Fibroblast of pulmonary artery (primary cell): ENCODE measurements around the gene CADM1.

Experiments used
- DNase-seq: peaks from one replicate; pipeline ENCODE4 v3.0.0-alpha.2; 2010; ENCODE audit warnings: low read depth
- H3K4me3 ChIP-seq: replicated peaks from 2 replicates; pipeline ENCODE4 v1.5.1; 2011; ENCODE audit warnings: low read depth, mild to moderate bottlenecking, control low read depth, low read length, moderate library complexity
- TF ChIP-seq, protein P1 (sequence below): IDR thresholded peaks from 2 replicates; pipeline ENCODE4 v1.5.1; 2011; ENCODE audit warnings: mild to moderate bottlenecking, control low read depth, low read length, inconsistent platforms; ENCODE audit errors: missing control alignments

Gene CADM1

DNA sequence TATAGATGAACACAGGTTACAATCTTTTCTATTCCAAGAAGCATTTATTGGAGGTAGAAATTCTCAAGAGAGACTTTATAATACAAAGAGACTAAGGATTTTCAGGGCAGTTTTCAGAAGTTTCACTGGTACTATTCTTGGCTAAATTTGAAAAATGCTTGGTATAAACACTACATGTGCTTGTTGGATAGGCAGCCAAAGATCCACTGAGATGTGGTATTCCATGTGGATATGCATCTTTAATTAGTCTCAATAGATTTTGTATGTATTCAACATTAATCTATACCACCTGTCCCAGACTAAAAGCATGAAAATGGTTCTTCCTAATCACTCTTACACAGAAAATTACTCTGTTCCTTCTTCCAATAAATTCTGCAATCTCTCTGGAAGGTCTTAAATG, 232.6 kb downstream of the CADM1 start:
- no peak for DNase-seq
- H3K4me3 ChIP-seq, result no peak overlapping the region
- TF ChIP-seq, protein P1, sequence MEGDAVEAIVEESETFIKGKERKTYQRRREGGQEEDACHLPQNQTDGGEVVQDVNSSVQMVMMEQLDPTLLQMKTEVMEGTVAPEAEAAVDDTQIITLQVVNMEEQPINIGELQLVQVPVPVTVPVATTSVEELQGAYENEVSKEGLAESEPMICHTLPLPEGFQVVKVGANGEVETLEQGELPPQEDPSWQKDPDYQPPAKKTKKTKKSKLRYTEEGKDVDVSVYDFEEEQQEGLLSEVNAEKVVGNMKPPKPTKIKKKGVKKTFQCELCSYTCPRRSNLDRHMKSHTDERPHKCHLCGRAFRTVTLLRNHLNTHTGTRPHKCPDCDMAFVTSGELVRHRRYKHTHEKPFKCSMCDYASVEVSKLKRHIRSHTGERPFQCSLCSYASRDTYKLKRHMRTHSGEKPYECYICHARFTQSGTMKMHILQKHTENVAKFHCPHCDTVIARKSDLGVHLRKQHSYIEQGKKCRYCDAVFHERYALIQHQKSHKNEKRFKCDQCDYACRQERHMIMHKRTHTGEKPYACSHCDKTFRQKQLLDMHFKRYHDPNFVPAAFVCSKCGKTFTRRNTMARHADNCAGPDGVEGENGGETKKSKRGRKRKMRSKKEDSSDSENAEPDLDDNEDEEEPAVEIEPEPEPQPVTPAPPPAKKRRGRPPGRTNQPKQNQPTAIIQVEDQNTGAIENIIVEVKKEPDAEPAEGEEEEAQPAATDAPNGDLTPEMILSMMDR, result no peak

DNA sequence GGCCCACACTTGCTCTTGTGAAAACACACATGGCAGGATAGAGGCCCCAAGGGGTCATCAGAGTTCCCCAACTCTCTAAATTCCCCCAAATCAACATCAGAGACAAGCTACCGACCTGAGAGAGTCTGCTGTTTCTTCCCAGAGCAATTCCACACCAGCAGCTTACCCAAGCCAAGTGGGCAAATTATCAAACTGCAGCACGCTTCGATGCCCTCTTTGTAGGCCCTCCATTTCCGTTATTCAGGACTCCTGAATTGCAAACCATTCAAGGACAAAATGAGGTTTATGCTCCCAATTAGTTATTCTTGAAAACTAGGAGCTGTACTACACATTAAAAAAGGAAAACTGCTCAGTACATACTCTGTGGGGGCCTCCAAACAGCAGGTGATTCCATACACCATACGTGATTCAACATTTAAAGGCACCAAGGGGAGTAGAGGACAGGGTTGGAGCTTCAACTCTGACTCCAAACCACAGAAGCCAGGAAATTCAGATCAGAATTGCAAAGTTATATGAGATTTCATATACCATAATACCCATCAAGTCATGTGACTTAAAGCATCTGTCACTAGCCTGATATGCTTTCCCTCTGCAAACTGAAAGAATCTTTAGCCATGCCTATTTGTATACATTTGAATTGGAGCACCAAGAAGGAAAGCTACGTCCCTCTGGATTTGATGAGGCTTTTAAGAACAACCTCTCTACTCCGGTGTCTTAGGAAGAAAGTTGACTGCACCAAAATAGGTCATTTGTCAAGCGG, 234.8 kb downstream of the CADM1 start:
- H3K4me3 ChIP-seq, result no peak overlapping the region
- no peak for DNase-seq
- TF ChIP-seq, protein P1, result no peak

DNA sequence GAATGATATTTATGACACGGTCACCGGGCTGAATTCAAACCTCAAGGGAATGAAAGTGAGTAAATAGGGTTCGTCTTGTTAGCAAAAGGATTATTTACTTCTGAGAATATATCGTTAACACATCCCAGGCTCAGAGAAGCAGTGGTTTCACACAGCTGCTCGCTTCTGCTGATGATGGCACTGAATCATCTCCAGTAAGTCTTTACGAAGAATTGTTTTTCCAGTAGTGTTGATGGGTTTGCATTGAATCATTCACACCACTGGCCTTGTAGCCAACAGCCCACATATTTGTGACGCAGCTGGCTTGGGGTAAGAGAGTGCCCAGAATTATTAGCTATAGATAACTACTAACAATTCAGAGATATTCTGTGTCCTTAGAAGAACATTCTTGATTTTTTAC, 236.3 kb downstream of the CADM1 start:
- no peak for DNase-seq

DNA sequence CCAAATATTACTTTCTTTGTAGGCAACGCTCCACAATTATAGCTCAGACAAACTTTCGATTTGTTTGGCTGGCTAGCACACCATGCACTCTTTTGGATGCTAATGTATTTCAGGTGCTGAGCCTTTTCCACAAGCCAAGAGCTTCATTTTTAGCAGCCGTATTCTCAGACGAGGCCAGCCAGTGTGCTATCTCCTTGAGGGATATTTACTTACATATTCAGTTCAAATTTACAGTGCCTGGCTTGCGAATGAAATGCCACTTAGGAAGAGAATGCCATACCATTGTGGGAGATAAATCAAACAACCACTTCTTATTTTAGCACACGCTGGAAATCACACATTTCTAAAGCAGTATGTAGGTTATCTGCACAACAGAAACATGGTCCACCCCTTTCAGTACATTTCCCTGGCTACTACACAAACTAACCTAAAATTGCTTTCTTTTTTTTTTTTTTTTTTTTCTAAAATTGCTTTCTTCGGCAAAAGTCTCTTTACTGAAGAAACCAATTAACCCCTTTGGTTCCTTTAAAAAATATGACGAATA, 236.9 kb downstream of the CADM1 start:
- TF ChIP-seq, protein P1, result no peak
- no peak for DNase-seq
- H3K4me3 ChIP-seq, result no peak overlapping the region

More for the DNA sequence above, 236.3 kb downstream of the CADM1 start:
- no peak overlapping the region for H3K4me3 ChIP-seq
- TF ChIP-seq, protein P1, result no peak

DNA sequence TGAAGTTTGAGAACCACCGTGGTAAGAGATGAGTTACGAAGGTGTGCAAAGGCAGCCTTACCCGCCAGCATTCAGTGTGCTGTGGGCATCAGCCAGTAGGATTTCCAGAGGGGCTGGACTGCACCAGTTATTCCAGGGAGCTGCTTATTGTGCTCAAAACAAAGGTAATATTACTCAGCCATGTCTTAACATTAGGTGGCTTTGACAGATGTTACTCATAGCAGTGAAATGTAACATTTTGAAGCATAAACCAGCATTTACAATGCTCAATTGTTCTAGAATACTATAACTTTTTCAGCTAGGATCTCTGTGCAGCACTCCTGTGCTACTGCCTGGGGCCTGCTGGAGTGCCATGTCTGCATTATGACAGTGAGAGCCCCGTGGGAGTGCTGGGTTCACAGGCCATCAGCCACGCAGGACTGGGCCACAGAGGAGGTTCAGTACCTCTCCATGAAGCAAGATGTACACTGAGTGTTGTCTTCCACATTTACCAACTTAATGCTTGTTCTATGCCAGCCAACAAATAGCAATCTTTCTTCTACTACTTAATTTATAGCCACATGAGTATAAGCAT, 238.1 kb downstream of the CADM1 start:
- TF ChIP-seq, protein P1, result no peak
- no peak overlapping the region for H3K4me3 ChIP-seq
- no peak for DNase-seq

DNA sequence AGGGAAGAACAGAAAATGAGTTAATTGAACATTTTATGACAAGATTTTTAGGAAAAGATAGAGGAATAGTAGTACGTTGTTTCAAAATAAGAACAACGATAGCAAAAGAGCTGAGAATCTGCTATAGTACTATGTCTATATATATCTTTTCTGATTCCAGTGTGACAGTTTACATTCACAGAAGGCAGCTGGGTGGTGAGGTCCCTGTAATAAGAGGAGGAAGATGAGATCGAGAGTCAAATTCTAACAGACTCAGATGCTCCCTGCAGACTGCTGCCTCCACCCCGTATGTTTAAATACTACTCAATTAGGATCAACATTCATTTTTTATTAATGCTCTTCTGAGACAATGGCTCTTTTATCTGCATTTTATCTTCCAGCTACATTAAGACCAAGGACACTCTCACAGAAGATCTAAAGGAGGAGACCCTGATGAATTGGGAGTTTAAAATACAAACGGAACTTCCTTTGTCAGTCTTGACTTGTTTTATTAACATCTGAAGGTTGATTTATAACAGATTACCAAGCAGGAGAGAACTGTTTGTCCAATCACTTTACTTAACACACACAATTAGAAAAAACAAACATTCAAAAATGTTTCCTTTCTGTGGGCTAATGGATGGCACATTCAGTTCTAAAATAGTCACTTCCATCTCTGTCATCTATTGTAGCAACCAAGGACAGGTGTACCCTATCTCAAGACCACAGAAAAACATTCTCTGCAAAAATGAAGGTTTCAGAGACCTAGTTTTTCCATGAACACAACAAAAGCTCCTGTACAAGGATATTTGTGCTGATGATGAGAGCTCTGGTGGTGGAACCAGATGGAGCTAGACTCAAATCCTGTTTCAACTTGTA, 240.2 kb downstream of the CADM1 start:
- no peak overlapping the region for H3K4me3 ChIP-seq
- TF ChIP-seq, protein P1, result no peak
- no peak for DNase-seq
